ENCODE measurements around the gene ANGPTL2. TPM values are rescaled to one million over a fixed set of nuclear protein-coding genes. Genes with fewer than 3 reads are reported as not detected.

ANGPTL2 gene
- total and polyA plus RNA-seq, 2 experiments from 2014 or later: 18.0 to 25.6 TPM

DNA sequence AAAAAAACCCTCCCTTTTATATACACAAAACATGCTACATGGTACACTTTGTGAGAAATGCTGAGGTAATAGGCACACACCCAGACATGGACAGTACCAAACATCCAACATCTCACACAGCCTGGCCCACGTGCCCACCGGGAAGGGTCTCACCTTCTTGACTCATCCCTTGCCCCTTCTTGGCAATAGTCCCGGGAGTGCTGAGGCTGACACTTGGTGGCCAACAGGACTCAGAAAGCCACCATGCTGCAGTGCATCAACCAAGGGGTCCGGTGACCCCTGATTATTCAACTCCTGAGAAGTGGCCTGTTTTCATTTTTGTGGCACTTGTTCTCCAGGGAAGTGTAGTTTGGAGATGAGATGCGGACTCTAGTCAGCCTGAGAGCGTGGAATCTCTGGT, 35.0 kb downstream of the ANGPTL2 start:
- DNase-seq (ENCODE audit: low spot score): no peak
- Histone ChIP-seq H3K36me3 (replicated peaks; ENCODE audit: insufficient read depth, low read depth) (no peaks in the 10 kb centered on the region), H3K27ac (no peak overlapping the region), H3K9me3 (ENCODE audit: low read depth) (no peaks in the 10 kb centered on the region), H3K4me2 (no peak overlapping the region), H4K20me1 (ENCODE audit: insufficient read depth, poor library complexity, severe bottlenecking) (no peaks in the 10 kb centered on the region), H3K27me3 (no peaks in the 10 kb centered on the region), H2AFZ (no peak overlapping the region), H3K79me2 (no peaks in the 10 kb centered on the region), H3K4me1 (ENCODE audit: insufficient read depth) (no peaks in the 10 kb centered on the region), H3K9me2 (replicated peaks; ENCODE audit: insufficient read depth) (no peaks in the 10 kb centered on the region), H3K4me3 (no peak overlapping the region)
- TF ChIP-seq, protein P1, sequence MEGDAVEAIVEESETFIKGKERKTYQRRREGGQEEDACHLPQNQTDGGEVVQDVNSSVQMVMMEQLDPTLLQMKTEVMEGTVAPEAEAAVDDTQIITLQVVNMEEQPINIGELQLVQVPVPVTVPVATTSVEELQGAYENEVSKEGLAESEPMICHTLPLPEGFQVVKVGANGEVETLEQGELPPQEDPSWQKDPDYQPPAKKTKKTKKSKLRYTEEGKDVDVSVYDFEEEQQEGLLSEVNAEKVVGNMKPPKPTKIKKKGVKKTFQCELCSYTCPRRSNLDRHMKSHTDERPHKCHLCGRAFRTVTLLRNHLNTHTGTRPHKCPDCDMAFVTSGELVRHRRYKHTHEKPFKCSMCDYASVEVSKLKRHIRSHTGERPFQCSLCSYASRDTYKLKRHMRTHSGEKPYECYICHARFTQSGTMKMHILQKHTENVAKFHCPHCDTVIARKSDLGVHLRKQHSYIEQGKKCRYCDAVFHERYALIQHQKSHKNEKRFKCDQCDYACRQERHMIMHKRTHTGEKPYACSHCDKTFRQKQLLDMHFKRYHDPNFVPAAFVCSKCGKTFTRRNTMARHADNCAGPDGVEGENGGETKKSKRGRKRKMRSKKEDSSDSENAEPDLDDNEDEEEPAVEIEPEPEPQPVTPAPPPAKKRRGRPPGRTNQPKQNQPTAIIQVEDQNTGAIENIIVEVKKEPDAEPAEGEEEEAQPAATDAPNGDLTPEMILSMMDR (IDR thresholded peaks at IDR 0.05; ENCODE audit: poor library complexity): no peak
- TF ChIP-seq EZH2phosphoT487 (IDR thresholded peaks at IDR 0.05; ENCODE audit: low read depth, severe bottlenecking, unreplicated experiment): no peak
- TF ChIP-seq EZH2 (IDR thresholded peaks at IDR 0.05; ENCODE audit: borderline replicate concordance): no peak
- WGBS (ENCODE audit: low lambda C conversion rate, missing lambda C conversion rate): 100% methylated on average over 6 of the region's 6 CpGs

DNA sequence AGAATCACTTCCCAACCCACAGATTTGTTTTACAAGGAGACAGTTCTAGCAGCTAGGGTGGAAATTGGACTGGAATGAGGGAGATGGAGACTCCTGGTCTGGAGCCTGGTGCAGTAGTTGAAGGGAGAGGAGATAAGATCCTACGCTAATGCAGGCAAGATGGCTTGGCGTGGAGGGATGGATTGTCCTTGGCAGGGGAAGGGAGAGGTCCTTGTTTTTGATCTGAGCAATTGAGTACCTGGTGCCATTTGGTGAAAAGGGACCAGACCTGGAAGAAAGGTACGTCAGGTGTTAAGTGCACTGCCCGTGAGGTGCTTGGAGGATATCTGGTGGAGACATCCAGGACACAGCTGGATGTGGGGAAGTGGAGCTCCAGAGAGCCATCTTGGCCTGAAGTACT, 35.7 kb downstream of the ANGPTL2 start:
- no peaks in the 10 kb centered on the region for H4K20me1 ChIP-seq (ENCODE audit: insufficient read depth, poor library complexity, severe bottlenecking)
- no peak overlapping the region for H3K27ac ChIP-seq
- no peaks in the 10 kb centered on the region for H3K79me2 ChIP-seq
- H2AFZ ChIP-seq: no peak overlapping the region
- TF ChIP-seq EZH2 (IDR thresholded peaks at IDR 0.05; ENCODE audit: borderline replicate concordance): no peak
- no peaks in the 10 kb centered on the region for H3K36me3 ChIP-seq (replicated peaks; ENCODE audit: insufficient read depth, low read depth)
- no peaks in the 10 kb centered on the region for H3K9me3 ChIP-seq (ENCODE audit: low read depth)
- H3K9me2 ChIP-seq (replicated peaks; ENCODE audit: insufficient read depth): no peaks in the 10 kb centered on the region
- DNase-seq (ENCODE audit: low spot score): no peak
- no peak overlapping the region for H3K4me3 ChIP-seq
- H3K4me2 ChIP-seq: no peak overlapping the region
- no peaks in the 10 kb centered on the region for H3K27me3 ChIP-seq
- 92% methylated on average over 4 of the region's 4 CpGs for WGBS (ENCODE audit: low lambda C conversion rate, missing lambda C conversion rate)
- no peaks in the 10 kb centered on the region for H3K4me1 ChIP-seq (ENCODE audit: insufficient read depth)

DNA sequence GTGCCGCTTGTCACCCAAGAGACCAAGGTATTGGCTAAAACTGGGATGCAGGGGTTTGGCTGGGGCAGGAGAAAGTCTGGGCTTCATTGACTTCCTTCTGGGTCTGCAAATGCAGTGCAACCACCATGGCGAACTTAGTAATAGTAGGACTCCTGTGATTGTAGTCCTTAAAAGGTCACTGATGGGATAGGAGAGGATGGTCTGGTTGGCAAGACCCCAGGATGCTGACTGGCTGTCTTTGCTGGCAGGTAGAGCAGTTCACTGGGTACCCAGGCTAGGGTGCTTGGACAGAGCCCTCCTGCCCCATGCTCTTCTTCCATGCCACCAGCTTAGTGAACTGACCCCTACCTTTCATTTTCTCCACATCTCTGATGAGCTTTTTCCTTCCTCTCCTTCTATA, 37.2 kb downstream of the ANGPTL2 start:
- TF ChIP-seq EZH2phosphoT487 (IDR thresholded peaks at IDR 0.05; ENCODE audit: low read depth, severe bottlenecking, unreplicated experiment) (no peak), EZH2 (IDR thresholded peaks at IDR 0.05; ENCODE audit: borderline replicate concordance) (no peak)
- TF ChIP-seq, protein P1 (IDR thresholded peaks at IDR 0.05; ENCODE audit: poor library complexity): no peak
- no peaks in the 10 kb centered on the region for H3K9me2 ChIP-seq (replicated peaks; ENCODE audit: insufficient read depth)
- no peak overlapping the region for H3K27ac ChIP-seq
- H4K20me1 ChIP-seq (ENCODE audit: insufficient read depth, poor library complexity, severe bottlenecking): no peaks in the 10 kb centered on the region
- no peak overlapping the region for H3K4me2 ChIP-seq
- no peaks in the 10 kb centered on the region for H3K79me2 ChIP-seq
- no peaks in the 10 kb centered on the region for H3K27me3 ChIP-seq
- no peak for DNase-seq (ENCODE audit: low spot score)
- H3K4me1 ChIP-seq (ENCODE audit: insufficient read depth): no peaks in the 10 kb centered on the region
- no peaks in the 10 kb centered on the region for H3K36me3 ChIP-seq (replicated peaks; ENCODE audit: insufficient read depth, low read depth)
- 95% methylated on average over 2 of the region's 2 CpGs for WGBS (ENCODE audit: low lambda C conversion rate, missing lambda C conversion rate)
- H2AFZ ChIP-seq: no peak overlapping the region
- H3K9me3 ChIP-seq (ENCODE audit: low read depth): no peaks in the 10 kb centered on the region
- H3K4me3 ChIP-seq: no peak overlapping the region

DNA sequence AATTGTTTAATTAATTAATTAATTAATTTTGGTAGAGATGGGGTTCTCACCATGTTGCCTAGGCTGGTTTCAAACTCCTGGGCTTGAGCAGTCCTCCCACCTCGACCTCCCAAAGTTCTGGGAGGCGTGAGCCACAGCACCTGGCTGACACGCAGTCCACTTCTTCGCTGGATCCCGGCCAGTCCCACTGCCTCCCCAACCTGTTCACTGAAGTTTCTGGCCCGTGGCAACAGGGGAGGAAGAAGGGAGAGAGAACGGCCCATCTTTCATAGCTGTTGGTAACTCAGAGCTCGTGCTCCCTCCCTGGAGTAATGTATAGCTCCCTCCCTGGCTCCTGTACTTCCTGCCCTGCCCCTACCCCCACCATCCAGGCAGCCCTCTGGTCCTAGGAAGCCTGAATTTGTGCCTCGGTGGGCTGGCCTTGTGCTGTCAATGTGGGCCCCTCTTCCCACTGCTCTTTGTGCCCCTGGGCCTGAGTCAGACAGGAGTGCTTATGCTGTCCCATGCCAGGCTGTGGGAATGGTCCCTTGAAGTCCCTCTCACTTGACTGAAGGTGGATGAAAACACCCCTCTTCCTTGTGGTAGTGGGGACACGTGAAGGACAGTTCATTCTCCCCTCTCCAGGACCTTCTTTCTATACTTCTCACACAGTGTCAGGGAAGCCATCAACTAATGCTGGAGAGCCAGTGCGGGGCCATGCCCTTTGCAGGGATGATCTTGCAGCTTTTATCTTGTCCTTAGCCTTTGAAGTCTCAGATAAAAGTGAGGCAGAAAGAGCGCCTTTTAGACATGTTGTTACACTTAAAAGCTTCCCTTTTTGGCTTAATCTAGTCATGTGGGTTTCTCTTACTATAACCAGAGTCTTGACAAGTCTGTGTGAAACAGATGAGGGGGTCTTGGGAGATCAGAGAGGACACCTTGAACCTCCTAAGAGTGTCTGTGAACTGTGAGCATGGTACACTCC, 38.1 kb downstream of the ANGPTL2 start:
- Histone ChIP-seq H3K4me1 (ENCODE audit: insufficient read depth) (no peaks in the 10 kb centered on the region), H3K4me3 (no peak overlapping the region), H3K9me3 (ENCODE audit: low read depth) (no peaks in the 10 kb centered on the region), H3K27me3 (no peaks in the 10 kb centered on the region), H3K4me2 (no peak overlapping the region), H3K27ac (no peak overlapping the region), H3K9me2 (replicated peaks; ENCODE audit: insufficient read depth) (no peaks in the 10 kb centered on the region), H2AFZ (no peak overlapping the region), H3K79me2 (no peaks in the 10 kb centered on the region), H4K20me1 (ENCODE audit: insufficient read depth, poor library complexity, severe bottlenecking) (no peaks in the 10 kb centered on the region), H3K36me3 (replicated peaks; ENCODE audit: insufficient read depth, low read depth) (no peaks in the 10 kb centered on the region)
- no peak for DNase-seq (ENCODE audit: low spot score)
- 77% methylated on average over 10 of the region's 12 CpGs for WGBS (ENCODE audit: low lambda C conversion rate, missing lambda C conversion rate)
- TF ChIP-seq EZH2phosphoT487 (IDR thresholded peaks at IDR 0.05; ENCODE audit: low read depth, severe bottlenecking, unreplicated experiment) (no peak), EZH2 (IDR thresholded peaks at IDR 0.05; ENCODE audit: borderline replicate concordance) (no peak)
- TF ChIP-seq, protein P1 (IDR thresholded peaks at IDR 0.05; ENCODE audit: poor library complexity): no peak
